HG03159 (cell line): ENCODE data around the gene MPP3.
"Not testable (repeated sequence)": the region's sequence is repeated elsewhere in the genome, so short reads cannot be mapped to it uniquely, and the experiment has no call there.

ENCODE experiments used
- ATAC-seq: cut with Tn5 transposase; IDR thresholded peaks from one replicate; pipeline ENCODE4 v1.9.1; 2021; ENCODE audit warnings: mild to moderate bottlenecking, moderate library complexity; ENCODE audit not compliant: unreplicated experiment

The MPP3 gene

DNA sequence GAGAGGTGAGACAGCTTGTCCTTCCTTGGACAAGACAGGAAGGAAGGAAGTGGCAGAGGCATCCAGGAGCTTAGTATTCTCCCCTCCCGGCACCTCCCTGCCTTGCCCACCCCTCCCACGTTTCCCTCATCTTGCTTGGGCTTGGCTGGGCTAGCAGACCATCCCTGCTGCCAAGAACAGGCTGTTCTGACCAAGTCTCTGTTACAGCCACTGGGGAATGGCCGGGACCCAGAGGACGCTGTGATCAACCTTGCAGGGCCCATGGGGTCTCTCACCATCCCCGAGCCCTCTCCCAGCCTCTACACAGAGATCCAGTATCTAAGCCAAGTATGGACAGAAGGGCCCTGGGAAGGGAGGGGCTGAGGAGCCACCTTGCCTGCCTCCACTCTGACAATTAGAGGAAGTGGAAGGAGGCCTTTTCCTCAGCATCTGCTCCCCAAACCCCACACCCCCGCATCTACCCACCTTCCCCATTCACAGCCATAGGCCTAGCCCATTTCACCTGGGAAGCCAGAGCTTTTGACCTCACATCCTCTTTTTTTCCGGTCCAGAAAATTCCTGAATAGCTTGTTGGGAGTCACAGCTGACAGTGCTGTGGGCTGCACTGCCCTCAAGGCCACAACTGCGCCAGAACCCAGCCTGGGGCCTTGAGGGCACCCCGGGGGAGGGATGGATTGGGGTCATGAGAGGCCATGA is 28.1 kb upstream of the MPP3 start:
- no peak for ATAC-seq

DNA sequence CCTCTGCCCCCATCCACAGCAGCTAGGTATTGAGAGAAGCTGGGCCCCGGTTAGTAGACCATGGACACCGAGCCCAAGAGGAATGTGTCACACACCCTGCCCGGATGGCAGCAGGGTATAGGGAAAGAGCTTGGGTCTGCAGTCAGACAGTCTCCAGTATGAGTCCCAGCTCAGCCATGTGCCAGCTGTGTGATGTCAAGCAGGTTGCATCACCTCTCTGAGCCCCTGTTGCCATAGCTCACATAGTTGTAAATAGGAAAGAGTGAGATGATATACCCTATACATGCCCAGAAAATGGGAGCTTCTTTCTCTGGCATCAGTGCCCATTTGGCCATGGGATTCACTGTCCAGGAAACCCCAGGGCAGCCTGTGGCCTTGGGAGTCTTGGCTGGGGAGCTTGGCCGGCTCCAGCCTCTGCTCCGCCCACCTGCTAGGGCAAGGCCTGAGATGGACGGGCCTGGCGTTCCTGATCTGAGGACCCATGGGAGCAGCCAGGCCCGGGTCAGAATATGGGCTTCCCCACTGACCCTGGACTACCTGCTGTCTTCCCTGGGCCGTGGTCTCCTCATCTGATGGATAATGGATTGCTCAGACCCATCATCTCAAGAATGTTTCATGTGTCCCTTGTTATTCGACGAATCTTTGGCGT is 27.3 kb upstream of the MPP3 start:
- no peak for ATAC-seq

DNA sequence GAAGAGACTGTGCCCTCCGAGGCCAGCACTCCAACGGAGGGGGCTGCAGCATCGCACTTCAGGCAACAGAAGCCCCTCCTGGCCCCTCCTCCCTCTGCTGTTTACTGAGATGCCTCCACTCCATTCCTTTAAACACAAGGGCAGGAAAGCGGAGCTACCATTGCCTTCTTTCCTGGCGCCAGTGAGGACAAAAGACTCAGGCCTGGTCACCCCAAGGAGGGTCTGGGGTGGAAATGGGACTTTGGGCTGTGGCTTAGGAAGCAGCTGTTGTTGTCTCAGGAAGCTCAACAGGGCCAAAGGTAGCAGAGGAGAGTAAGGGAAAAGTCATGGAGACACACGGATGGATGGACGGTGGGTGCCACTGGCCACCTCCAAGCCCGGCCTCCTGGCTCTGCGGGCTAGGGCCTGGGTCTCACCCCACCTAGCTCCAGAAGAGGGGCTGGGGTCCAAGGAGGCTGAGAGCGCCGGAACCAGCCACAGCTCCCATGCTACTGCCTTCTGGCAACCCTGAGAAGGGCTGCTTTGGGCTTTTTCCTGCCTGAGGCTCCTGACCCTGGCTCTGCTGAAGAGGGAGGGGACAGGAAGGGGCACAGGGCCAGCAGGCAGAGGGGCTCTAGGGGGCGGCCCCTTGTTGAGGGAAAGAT is 25.1 kb upstream of the MPP3 start:
- ATAC-seq, result no peak

DNA sequence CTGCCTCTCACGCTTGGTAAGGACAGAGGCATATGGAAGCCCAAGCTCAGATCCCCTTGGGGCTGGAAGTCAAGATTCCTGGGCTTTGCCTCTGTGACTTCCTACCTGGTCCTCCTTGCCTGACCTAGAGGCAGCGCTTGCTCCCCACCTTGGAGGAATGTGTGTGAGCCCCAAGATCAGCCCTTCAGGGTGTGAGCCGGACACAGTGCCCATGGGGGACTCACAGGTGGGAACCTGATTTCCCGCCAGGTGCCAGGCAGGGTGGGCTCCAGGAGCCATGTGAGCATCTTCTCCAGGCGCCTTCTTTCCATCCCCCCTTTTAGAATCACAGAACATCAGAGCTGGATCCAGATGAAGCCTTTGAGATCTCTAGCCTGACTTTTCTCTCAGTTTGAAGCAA is 24.2 kb upstream of the MPP3 start:
- no peak for ATAC-seq

DNA sequence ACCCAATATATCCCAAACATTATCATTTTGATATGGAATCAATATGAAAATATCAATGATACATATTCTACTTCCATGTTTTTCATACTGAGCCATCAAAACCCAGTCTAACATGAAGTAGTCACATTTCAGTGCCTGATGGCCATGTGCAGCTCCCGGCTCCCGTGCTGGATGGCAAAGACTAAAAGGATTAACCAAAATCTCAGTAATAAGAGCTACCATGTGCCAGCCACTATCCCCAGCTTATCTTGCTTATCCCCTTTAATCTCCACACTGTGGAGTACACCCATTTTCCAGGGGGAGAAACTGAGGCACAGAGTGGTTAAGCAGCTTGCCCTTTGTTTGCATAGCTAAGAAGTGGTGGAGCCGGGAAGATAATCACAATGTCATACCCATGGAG is 23.2 kb upstream of the MPP3 start:
- no peak for ATAC-seq

DNA sequence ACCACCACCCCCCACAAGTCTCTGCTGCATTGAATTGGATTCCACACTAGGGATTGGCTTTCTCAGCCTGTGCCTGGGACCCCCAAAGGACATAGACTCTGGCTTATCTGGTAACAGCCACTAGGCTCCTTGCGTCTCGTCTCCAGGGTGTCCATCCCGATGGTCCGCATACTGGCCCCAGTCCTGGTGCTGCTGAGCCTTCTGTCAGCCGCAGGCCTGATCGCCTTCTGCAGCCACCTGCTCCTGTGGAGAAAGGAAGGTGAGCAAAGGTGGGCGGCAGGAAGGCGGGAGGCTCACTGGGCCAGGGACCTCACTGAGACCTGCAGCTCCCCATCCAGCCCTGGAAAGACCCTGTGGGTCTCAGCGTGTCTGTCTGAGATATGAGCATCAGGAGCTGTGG is 22.1 kb upstream of the MPP3 start:
- ATAC-seq, result no peak

DNA sequence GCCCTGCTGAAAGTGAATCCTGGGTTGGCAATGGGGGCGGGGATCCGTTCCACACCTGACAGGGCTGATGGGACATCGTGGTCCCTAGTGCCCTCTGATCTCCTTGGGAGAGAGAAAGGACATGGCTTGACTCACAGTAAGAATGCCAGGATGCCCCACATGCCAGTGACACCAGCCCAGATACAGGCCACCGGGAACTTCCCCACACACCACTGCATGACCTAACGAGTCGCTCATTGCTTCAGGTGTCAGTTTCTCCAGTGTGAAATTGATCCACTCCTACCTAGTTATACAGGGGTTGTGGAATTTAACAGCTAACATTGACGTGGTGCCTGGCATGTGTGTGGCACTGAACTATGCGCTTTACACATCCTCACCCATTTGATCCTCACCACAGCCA is 21.6 kb upstream of the MPP3 start:
- no peak for ATAC-seq

DNA sequence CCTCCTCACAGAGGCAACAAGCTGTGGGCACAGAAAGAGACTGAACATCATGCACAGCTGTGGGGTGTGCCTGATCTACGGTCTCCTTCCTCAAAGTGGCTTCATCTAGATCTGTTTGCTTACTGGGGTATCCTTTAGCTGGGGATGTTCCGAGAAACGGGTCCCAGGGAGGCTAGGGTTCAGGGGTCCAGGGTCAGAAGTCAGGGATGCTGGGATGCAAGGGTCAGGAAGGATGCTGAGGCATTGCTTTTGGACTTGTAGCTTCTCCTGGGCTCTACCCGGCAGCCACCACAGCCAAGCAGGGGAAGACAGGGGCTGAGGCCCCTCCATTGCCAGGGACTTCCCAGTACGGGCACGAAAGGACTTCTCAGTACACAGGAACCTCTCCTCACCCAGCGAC is 20.6 kb upstream of the MPP3 start:
- no peak for ATAC-seq

DNA sequence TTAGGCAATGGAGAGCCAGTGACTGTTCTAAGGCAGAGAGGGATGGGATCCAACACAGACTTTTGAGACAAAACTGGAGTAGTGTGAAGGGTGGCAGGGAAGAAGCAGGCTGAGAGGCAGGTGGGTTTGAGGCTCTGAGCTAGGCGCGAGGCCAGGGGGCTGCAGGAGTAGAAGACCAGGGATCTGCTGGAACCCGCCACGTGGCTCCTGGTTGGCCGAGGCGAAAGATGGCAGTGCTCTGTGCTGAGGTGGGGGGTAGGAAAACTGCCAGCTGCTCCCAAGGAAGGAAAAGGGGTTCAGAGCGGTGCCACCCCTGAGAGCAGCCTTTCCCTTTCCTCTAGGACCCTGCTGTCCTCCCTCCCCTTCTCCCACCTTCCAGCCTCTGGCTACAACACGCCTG is 19.6 kb upstream of the MPP3 start:
- no peak for ATAC-seq

DNA sequence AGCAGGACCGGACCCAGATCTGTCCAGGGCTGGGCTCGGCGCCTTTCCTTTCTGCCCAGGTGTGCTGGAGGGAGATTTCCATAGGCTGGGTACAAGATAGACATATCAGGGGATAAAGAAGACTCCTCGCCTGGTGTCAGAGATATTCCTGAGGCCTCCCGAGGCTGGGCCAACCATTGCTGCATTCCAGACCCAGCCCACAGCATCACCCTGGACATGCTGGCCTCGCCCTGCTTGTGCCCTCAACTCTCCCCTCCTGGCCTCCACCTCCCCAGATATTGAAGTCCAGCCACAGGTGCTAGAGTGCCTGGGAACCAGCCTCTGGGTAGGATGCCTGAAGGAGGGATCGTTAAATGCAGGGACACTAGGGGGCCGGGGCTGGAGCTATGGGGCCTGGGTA is 16.2 kb upstream of the MPP3 start:
- ATAC-seq, result no peak

DNA sequence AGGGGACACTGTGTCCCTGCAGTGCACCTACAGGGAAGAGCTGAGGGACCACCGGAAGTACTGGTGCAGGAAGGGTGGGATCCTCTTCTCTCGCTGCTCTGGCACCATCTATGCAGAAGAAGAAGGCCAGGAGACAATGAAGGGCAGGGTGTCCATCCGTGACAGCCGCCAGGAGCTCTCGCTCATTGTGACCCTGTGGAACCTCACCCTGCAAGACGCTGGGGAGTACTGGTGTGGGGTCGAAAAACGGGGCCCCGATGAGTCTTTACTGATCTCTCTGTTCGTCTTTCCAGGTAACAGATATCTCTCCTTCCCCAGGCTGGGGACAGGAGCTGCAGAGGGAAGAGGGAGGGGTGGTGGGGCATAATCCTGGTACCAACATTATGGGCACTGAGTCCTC is 15.7 kb upstream of the MPP3 start:
- no peak for ATAC-seq

DNA sequence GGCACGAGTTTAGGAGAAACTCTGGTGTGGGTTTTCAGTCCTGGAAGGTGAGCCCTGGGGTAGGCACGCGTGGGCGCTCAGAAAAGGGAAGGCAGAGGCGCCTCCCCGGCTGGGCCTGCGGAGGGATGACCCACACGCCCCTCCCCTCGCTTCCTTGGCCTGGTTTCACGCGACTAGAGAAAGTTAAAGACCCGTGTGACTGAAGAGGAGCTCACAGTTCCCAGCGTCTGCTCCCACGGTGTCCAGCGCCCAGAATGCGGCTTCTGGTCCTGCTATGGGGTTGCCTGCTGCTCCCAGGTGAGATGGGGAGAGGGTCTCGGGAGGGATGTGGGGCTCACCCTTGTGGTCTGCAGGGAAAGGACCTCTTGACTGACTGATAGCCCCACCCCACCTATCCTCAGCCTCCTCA is 14.0 kb upstream of the MPP3 start, which contains the start of gene CD300LG:
Gene CD300LG (plus strand): TSS at position 214 of the 409 bp plus-strand sequence. CDS start 41 bp downstream, at position 255.
- no peak for ATAC-seq

DNA sequence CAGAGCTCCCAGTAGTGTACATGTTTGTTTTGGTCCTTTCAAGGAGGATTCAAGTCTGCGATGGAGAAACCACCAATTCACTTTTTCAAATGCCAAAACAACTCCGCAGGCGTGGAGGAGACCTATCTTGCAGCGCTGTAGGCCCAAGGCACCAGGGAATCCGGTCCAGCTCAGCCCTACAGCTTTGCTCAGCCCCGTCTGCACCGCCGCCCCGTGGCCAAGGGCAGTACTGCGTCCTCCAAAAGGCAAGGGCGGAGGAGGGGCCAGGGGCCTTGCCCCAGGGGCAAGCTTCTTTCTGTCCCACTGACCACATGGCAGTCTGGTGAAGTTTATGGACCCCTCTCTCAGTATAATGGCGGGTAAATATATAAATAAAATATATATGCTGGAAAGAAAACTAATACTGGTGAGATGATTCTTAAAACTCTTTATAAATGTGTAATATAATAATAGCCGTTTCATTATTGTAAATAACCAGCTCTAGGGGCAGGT is 13.3 kb upstream of the MPP3 start:
- no peak for ATAC-seq

DNA sequence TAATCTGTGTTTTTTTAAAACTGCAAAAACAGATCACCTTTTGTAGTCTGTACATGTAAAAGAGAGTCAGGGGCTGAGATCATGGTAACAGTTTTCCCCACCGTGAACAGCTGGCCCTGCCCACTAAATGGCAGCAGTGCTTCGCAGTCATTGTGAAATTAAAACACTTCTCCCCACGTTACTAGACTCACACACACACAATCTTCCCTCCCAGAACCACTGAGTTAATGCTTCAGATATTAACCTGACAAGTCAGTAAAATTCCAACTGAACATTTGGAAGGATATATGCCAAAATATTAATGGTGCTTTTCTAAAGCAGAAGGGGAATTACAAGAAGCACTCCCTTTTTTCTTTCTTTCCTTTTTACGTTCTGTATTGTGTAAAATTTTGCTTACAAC is 12.8 kb upstream of the MPP3 start:
- ATAC-seq, result no peak

DNA sequence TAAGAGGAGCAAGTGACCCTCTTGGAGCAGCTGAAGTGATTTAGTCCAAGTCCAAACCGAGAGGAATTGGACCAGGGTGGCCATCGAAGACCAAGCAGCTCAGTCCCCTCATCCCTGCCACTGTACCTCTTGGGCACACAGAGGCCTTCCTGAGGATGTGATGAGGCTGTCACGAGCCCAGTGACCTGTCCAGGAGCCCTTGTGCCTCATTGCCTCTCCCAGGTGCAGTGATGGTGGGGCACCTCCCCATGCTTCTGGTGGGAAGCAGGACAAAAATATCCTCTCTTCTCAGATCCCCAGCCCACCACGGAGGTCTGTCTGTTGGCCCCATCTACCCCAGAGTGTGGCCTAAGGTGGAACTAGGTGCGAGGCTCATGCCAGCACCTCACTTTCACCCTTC is 11.3 kb upstream of the MPP3 start:
- ATAC-seq, result no peak

DNA sequence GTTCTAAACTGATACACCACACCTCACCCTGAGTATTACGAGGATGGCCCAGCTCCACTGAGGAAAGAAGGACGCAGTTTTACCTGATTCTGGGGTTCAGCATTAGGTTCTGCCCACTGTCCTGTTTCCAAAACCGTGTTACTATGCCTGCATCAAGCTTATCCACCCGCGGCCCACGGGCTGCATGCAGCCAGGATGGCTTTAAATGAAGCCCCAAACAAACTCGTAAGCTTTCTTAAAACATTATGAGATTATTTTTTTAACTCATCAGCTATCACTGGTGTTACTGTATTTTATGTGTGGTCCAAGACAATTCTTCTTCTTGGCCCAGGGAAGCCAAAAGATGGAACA is 10.0 kb upstream of the MPP3 start:
- ATAC-seq, result no peak

DNA sequence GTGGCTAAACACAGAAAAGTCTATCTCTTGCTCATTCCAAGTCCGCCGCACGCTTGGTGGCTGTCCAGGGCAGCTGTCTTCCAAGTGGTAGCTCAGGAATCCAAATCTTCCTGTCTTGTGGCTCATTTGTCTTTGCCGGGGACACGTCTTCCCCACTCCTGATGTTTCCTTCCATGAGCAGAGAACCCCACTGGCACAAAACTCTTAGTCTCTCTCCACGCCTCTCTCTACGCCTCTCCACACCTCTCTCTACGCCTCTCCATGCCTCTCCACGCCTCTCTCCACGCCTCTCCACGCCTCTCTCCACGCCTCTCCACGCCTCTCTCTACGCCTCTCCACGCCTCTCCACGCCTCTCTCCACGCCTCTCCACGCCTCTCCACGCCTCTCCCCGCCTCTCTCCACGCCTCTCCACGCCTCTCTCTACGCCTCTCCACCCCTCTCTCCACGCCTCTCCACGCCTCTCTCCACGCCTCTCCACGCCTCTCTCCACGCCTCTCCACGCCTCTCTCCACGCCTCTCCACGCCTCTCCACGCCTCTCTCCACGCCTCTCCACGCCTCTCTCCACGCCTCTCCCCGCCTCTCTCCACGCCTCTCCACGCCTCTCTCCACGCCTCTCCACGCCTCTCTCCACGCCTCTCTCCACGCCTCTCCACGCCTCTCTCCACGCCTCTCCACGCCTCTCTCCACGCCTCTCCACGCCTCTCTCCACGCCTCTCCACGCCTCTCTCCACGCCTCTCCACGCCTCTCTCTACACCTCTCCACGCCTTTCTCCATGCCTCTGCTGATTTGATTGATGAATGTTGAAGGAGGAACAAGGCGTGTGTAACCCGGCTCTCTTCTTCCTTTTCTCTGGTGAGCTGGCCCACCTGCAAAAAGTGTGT is 9.4 kb upstream of the MPP3 start:
- not testable (repeated sequence) for ATAC-seq

DNA sequence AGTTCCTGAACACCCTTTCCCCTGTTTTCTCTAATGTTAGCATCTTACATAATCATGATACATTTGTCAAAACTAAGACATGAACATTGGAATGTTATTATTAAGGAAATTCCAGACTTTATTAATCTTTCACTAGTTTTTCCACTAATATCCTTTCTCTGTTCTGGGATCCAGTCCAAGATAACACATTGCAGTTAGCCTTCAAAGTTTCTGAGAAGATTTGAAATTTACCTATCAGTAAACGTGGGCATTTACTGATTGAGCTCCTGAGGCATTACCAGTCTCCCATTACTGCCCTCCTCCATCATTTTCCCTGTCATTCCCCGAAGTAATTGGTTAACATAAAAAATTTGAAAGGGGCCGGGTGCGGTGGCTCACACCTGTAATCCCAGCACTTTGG is 8.3 kb upstream of the MPP3 start:
- ATAC-seq, result no peak

DNA sequence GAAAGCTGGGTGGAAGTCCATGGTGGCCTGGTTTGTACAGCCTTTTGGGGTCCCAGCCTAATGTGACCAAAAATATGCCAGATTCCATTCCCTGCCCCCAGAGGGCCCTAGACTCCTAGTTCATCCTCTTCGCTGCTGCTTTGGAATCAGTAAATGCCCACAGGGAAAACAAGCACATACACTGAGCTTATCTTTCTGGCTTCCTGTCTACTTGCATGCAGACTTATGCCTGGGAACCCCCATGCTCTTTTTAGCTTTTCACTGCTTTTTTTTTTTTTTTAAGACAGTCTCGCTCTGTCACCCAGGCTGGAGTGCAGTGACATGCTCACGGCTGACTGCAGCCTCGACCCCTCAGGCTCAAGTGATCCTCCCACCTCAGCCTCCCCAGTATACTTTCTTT is 7.9 kb upstream of the MPP3 start:
- ATAC-seq, result no peak

DNA sequence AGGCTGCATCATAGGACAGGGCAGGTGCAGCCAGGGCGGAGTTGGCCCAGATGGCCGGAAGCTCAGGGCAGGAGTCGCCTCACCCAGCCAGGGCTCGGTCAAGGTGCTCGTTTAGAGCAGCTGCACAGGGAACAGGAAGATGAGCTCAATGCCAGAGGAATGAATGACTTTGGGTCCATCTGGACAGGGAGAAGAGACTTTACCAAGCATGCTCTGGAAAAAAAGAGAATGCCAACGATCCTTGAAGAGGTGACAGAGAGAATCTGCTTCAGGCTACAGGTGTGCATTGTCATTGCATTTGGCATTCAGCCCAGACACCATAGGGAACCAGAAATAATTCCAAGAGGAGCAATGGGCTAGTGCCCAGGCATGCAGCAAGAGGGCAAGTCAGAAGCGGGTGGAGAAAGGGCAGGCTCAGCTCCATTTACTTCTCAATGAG is 6.7 kb upstream of the MPP3 start:
- no peak for ATAC-seq

DNA sequence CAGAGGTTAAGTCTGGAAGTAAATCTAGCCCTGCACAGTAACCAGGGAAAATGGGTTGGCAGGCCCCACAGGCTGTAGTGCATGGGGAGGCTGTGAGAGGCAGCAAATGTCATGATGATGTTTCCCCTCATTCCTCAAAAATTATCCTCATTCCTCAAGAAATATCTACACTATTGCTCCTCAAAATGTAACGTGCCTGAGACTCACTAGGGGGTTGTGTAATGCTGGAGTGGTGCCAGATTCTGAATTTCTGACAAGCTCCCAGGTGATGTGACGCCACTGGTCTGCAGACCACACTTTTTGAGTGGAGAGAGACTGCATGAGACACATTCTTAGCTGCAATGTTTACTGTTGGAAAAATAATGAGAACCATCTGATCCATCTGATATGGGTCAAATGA is 1.2 kb upstream of the MPP3 start:
- ATAC-seq, result no peak
